PFSK-1 (cell line): Measurements from ENCODE around the gene MR1.

Experiments used
- FOXP2 ChIP-seq: optimal IDR thresholded peaks from 2 replicates; pipeline ENCODE3; 2011; ENCODE audit warnings: borderline replicate concordance, control low read depth, inconsistent platforms; ENCODE audit not compliant: insufficient read depth; ENCODE audit errors: extremely low read length, extremely low read depth
- POLR2AphosphoS5 ChIP-seq: IDR thresholded peaks from 2 replicates; pipeline ENCODE4 v1.6.1; 2012; ENCODE audit warnings: low read depth, mild to moderate bottlenecking, control low read depth, low read length, moderate library complexity
- REST ChIP-seq, 2 experiments: IDR thresholded peaks; 2 replicates each; pipeline versions ENCODE4 v1.6.1 to v1.8.0; 2011 to 2012; ENCODE audit warnings: low read depth in 2 of 2, low read length in 2 of 2, control low read depth in 1 of 2, inconsistent platforms in 1 of 2, mild to moderate bottlenecking in 1 of 2, moderate library complexity in 1 of 2; ENCODE audit not compliant: insufficient read depth in 1 of 2
- SIN3A ChIP-seq: IDR thresholded peaks from 2 replicates; pipeline ENCODE4 v1.6.1; 2012; ENCODE audit warnings: mild to moderate bottlenecking, low read length, moderate library complexity, borderline replicate concordance; ENCODE audit not compliant: insufficient read depth
- TAF1 ChIP-seq: IDR thresholded peaks from 2 replicates; pipeline ENCODE4 v1.6.1; 2012; ENCODE audit warnings: low read length, control low read depth, borderline replicate concordance; ENCODE audit not compliant: insufficient read depth

MR1 gene

GRCh38 chr1:181089017-181089675 lies 55.4 kb downstream of the MR1 start:
- TF ChIP-seq FOXP2 (peak; percentile 11), SIN3A (no peak; the same call in 1 of the 2 replicates)

GRCh38 chr1:181089676-181090544 lies 56.1 kb downstream of the MR1 start:
- no peak for TF ChIP-seq TAF1
- no peak for TF ChIP-seq FOXP2
- no peak for TF ChIP-seq REST (IDR thresholded peaks at IDR 0.05; ENCODE audit: insufficient read depth in 1 of 2, low read depth in 2 of 2, low read length in 2 of 2)
- TF ChIP-seq POLR2AphosphoS5, result no peak
- TF ChIP-seq SIN3A, result no peak

GRCh38 chr1:181090641-181091126 lies 56.9 kb downstream of the MR1 start:
- no peak for TF ChIP-seq TAF1
- TF ChIP-seq POLR2AphosphoS5, result no peak
- no peak for TF ChIP-seq FOXP2

GRCh38 chr1:181091309-181092040 lies 57.7 kb downstream of the MR1 start:
- TF ChIP-seq FOXP2, result no peak

- no peak for TF ChIP-seq FOXP2
- TF ChIP-seq POLR2AphosphoS5, result no peak
- no peak for TF ChIP-seq TAF1
- TF ChIP-seq REST (IDR thresholded peaks at IDR 0.05; ENCODE audit: insufficient read depth in 1 of 2, low read depth in 2 of 2, low read length in 2 of 2), result no peak
- TF ChIP-seq SIN3A, result no peak
Observed at GRCh38 chr1:181092056-181092455, 58.3 kb downstream of the MR1 start.

- TF ChIP-seq SIN3A (no peak), TAF1 (no peak), FOXP2 (no peak), POLR2AphosphoS5 (no peak), REST (IDR thresholded peaks at IDR 0.05; ENCODE audit: insufficient read depth in 1 of 2, low read depth in 2 of 2, low read length in 2 of 2) (no peak)
Observed at GRCh38 chr1:181092883-181093458, 59.2 kb downstream of the MR1 start.
